WTC11 (cell line): ENCODE data around the gene DAND5. TPM values are rescaled to one million over a fixed set of nuclear protein-coding genes. Genes with fewer than 3 reads are reported as not detected.

ENCODE experiments used
- ATAC-seq: fragments of 200-7000 bp; cut with Tn5 transposase; 2 replicates; pipeline ENCODE4 v1.10.0; 2021; ENCODE audit warnings: mild to moderate bottlenecking, moderate library complexity
- CTCF ChIA-PET: fragments of 300-600 bp; sonication (Branson Sonifier 250); formaldehyde crosslinking; loops from one replicate; lab custom pipeline; 2021; ENCODE audit warnings: antibody characterized with exemption; lab: Charles Lee
- POLR2A ChIA-PET: fragments of 350-600 bp; sonication (Branson Sonifier 250); formaldehyde crosslinking; loops from one replicate; lab custom pipeline; 2021; ENCODE audit warnings: antibody characterized with exemption; lab: Charles Lee
- DNase-seq: peaks from one replicate; pipeline ENCODE4 v3.0.0; 2021; ENCODE audit warnings: low spot score
- H3K27ac Mint-ChIP-seq: 2 replicates; pipeline ENCODE4 v1.8.0; 2021; ENCODE audit warnings: mixed read lengths
- H3K27me3 Mint-ChIP-seq: 2 replicates; pipeline ENCODE4 v1.8.0; 2021; ENCODE audit warnings: low read depth, mild to moderate bottlenecking, moderate library complexity, mixed read lengths
- H3K36me3 Mint-ChIP-seq: 2 replicates; pipeline ENCODE4 v1.8.0; 2021; ENCODE audit warnings: mixed read lengths
- H3K4me1 Mint-ChIP-seq: 2 replicates; pipeline ENCODE4 v1.8.0; 2022; ENCODE audit warnings: mixed read lengths
- H3K4me3 Mint-ChIP-seq: 2 replicates; pipeline ENCODE4 v1.8.0; 2021; ENCODE audit warnings: mild to moderate bottlenecking, moderate library complexity, mixed read lengths
- H3K9me3 Mint-ChIP-seq: 2 replicates; pipeline ENCODE4 v1.8.0; 2021; ENCODE audit warnings: mixed read lengths
- CREM ChIP-seq: sonication (generic); formaldehyde crosslinking; IDR thresholded peaks from 2 replicates; pipeline ENCODE4 v1.8.1; 2022; ENCODE audit warnings: mild to moderate bottlenecking, missing genetic modification reagents, moderate library complexity
- E2F4 ChIP-seq: sonication (generic); formaldehyde crosslinking; IDR thresholded peaks from 2 replicates; pipeline ENCODE4 v1.8.1; 2022; ENCODE audit warnings: low read depth, mild to moderate bottlenecking, moderate library complexity, missing genetic modification reagents, borderline replicate concordance
- ERG ChIP-seq: fragments of 250-450 bp; sonication (Bioruptor Pico); IDR thresholded peaks from 2 replicates; pipeline ENCODE4 v1.8.0; 2021; ENCODE audit warnings: mild to moderate bottlenecking
- FOXP1 ChIP-seq: sonication (generic); formaldehyde crosslinking; IDR thresholded peaks from 2 replicates; pipeline ENCODE4 v1.8.0; 2022; ENCODE audit warnings: missing genetic modification reagents, mild to moderate bottlenecking, moderate library complexity, borderline replicate concordance
- MYBL2 ChIP-seq: sonication (generic); formaldehyde crosslinking; IDR thresholded peaks from 2 replicates; pipeline ENCODE4 v1.8.1; 2023; ENCODE audit warnings: mild to moderate bottlenecking, moderate library complexity, missing genetic modification reagents
- NR3C1 ChIP-seq: sonication (generic); formaldehyde crosslinking; conservative IDR thresholded peaks from 2 replicates; pipeline ENCODE4 v1.8.1; 2023; ENCODE audit warnings: low read depth, mild to moderate bottlenecking, missing genetic modification reagents
- PREB ChIP-seq: sonication (generic); formaldehyde crosslinking; IDR thresholded peaks from 2 replicates; pipeline ENCODE4 v1.8.1; 2022; ENCODE audit warnings: mild to moderate bottlenecking, missing genetic modification reagents, moderate library complexity, borderline replicate concordance
- TCF7 ChIP-seq: sonication (generic); formaldehyde crosslinking; IDR thresholded peaks from 2 replicates; pipeline ENCODE4 v1.8.0; 2022; ENCODE audit warnings: mild to moderate bottlenecking, low read depth, missing genetic modification reagents, moderate library complexity
- ZNF219 ChIP-seq: sonication (generic); formaldehyde crosslinking; IDR thresholded peaks from 2 replicates; pipeline ENCODE4 v1.8.0; 2023; ENCODE audit warnings: missing genetic modification reagents, mild to moderate bottlenecking, borderline replicate concordance
- ZNF232 ChIP-seq: sonication (generic); formaldehyde crosslinking; IDR thresholded peaks from 2 replicates; pipeline ENCODE4 v1.8.0; 2022; ENCODE audit warnings: mild to moderate bottlenecking, missing genetic modification reagents
- ZNF281 ChIP-seq: sonication (generic); formaldehyde crosslinking; IDR thresholded peaks from 2 replicates; pipeline ENCODE4 v1.8.0; 2023; ENCODE audit warnings: mild to moderate bottlenecking, missing genetic modification reagents
- total RNA-seq: library from RNA; stranded (reverse); gene quantifications from 3 replicates; pipeline ENCODE4 v1.2.3, GENCODE V29; 2021
- TF ChIP-seq, protein P1 (sequence below): sonication (generic); formaldehyde crosslinking; IDR thresholded peaks from 2 replicates; pipeline ENCODE4 v1.8.0; 2022; ENCODE audit warnings: missing genetic modification reagents
- TF ChIP-seq, protein P2 (sequence below): fragments of 250-450 bp; sonication (Bioruptor Pico); IDR thresholded peaks from 2 replicates; pipeline ENCODE4 v1.9.0; 2021; ENCODE audit warnings: mild to moderate bottlenecking
- TF ChIP-seq, protein P3 (sequence below): sonication (generic); formaldehyde crosslinking; IDR thresholded peaks from 2 replicates; pipeline ENCODE4 v1.8.1; 2023; ENCODE audit warnings: mild to moderate bottlenecking, missing genetic modification reagents, moderate library complexity

Gene DAND5
- total RNA-seq, 1 experiment from 2014 or later: 0.22 TPM

GRCh38 chr19:12936582-12936981 is 32.8 kb upstream of the DAND5 start:
- CTCF ChIA-PET: interaction anchor here (0.6 to 1.7 kb wide), 11 partner anchors 10 to 393 kb away, joined by 3 to 22 read pairs (median 6); partner anchors contain the start of gene RAD23A
- Mint-ChIP-seq H3K9me3 (no peaks in the 10 kb centered on the region), H3K27me3 (no peaks in the 10 kb centered on the region), H3K27ac (peak overlapping the region; percentile 91), H3K36me3 (peaks cover 38% of the 10 kb centered on the region), H3K4me1 (peaks cover 43% of the 10 kb centered on the region), H3K4me3 (no peak overlapping the region)
- POLR2A ChIA-PET: interaction anchor here (1.7 to 2.0 kb wide), 4 partner anchors 17 to 179 kb away, joined by 4 to 13 read pairs (median 10); partner anchors contain the start of genes GCDH and SYCE2
- TF ChIP-seq NR3C1 (CRISPR knock-in tag) (no peak), ERG (CRISPR knock-in tag) (no peak), E2F4 (no peak), PREB (CRISPR knock-in tag) (no peak), ZNF232 (CRISPR knock-in tag) (no peak), ZNF219 (CRISPR knock-in tag) (no peak), ZNF281 (CRISPR knock-in tag) (no peak), CREM (no peak), TCF7 (CRISPR knock-in tag) (no peak), FOXP1 (no peak), MYBL2 (CRISPR knock-in tag) (no peak)
- TF ChIP-seq, protein P1, sequence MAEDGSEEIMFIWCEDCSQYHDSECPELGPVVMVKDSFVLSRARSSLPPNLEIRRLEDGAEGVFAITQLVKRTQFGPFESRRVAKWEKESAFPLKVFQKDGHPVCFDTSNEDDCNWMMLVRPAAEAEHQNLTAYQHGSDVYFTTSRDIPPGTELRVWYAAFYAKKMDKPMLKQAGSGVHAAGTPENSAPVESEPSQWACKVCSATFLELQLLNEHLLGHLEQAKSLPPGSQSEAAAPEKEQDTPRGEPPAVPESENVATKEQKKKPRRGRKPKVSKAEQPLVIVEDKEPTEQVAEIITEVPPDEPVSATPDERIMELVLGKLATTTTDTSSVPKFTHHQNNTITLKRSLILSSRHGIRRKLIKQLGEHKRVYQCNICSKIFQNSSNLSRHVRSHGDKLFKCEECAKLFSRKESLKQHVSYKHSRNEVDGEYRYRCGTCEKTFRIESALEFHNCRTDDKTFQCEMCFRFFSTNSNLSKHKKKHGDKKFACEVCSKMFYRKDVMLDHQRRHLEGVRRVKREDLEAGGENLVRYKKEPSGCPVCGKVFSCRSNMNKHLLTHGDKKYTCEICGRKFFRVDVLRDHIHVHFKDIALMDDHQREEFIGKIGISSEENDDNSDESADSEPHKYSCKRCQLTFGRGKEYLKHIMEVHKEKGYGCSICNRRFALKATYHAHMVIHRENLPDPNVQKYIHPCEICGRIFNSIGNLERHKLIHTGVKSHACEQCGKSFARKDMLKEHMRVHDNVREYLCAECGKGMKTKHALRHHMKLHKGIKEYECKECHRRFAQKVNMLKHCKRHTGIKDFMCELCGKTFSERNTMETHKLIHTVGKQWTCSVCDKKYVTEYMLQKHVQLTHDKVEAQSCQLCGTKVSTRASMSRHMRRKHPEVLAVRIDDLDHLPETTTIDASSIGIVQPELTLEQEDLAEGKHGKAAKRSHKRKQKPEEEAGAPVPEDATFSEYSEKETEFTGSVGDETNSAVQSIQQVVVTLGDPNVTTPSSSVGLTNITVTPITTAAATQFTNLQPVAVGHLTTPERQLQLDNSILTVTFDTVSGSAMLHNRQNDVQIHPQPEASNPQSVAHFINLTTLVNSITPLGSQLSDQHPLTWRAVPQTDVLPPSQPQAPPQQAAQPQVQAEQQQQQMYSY (CRISPR knock-in tag): no peak
- TF ChIP-seq, protein P2, sequence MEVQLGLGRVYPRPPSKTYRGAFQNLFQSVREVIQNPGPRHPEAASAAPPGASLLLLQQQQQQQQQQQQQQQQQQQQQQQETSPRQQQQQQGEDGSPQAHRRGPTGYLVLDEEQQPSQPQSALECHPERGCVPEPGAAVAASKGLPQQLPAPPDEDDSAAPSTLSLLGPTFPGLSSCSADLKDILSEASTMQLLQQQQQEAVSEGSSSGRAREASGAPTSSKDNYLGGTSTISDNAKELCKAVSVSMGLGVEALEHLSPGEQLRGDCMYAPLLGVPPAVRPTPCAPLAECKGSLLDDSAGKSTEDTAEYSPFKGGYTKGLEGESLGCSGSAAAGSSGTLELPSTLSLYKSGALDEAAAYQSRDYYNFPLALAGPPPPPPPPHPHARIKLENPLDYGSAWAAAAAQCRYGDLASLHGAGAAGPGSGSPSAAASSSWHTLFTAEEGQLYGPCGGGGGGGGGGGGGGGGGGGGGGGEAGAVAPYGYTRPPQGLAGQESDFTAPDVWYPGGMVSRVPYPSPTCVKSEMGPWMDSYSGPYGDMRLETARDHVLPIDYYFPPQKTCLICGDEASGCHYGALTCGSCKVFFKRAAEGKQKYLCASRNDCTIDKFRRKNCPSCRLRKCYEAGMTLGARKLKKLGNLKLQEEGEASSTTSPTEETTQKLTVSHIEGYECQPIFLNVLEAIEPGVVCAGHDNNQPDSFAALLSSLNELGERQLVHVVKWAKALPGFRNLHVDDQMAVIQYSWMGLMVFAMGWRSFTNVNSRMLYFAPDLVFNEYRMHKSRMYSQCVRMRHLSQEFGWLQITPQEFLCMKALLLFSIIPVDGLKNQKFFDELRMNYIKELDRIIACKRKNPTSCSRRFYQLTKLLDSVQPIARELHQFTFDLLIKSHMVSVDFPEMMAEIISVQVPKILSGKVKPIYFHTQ: no peak
- TF ChIP-seq, protein P3, sequence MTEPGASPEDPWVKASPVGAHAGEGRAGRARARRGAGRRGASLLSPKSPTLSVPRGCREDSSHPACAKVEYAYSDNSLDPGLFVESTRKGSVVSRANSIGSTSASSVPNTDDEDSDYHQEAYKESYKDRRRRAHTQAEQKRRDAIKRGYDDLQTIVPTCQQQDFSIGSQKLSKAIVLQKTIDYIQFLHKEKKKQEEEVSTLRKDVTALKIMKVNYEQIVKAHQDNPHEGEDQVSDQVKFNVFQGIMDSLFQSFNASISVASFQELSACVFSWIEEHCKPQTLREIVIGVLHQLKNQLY: no peak
- no peak for DNase-seq
- ATAC-seq: no peak
